Common myeloid progenitor, CD34-positive (primary cell): ENCODE data around the gene KRTAP10-3.
"Not testable (repeated sequence)": the region's sequence is repeated elsewhere in the genome, so short reads cannot be mapped to it uniquely, and the experiment has no call there.

ENCODE experiments used
- CTCF ChIA-PET: fragments of 350-600 bp; sonication (Branson Sonifier 250); formaldehyde crosslinking; loops from one replicate; lab custom pipeline; 2021; ENCODE audit warnings: antibody characterized with exemption; lab: Charles Lee
- POLR2A ChIA-PET: fragments of 350-600 bp; sonication (Branson Sonifier 250); formaldehyde crosslinking; loops from one replicate; lab custom pipeline; 2021; ENCODE audit warnings: antibody characterized with exemption; lab: Charles Lee
- DNase-seq, 3 donors: peaks; one replicate each; pipeline versions ENCODE4 v3.0.0 to v3.0.0-alpha.2; 2013
- H3K27ac ChIP-seq, 2 experiments: 1 replicate in 1 of 2; 2 replicates in 1 of 2; pipeline ENCODE4 v1.7.0; 2013; ENCODE audit warnings: inconsistent platforms in 2 of 2, low read length in 2 of 2, mild to moderate bottlenecking in 2 of 2, low read depth in 1 of 2, moderate library complexity in 1 of 2; ENCODE audit not compliant: severe bottlenecking in 2 of 2, insufficient read depth in 1 of 2, poor library complexity in 1 of 2
- H3K27me3 ChIP-seq, 5 experiments: replicated peaks in 2 of 5; 1 replicate in 3 of 5; 2 replicates in 2 of 5; pipeline versions ENCODE4 v1.6.1 to v1.7.0; 2013; ENCODE audit warnings: low read length in 4 of 5, mild to moderate bottlenecking in 2 of 5, moderate library complexity in 2 of 5, inconsistent platforms in 1 of 5; ENCODE audit not compliant: insufficient read depth in 5 of 5, control insufficient read depth in 4 of 5
- H3K36me3 ChIP-seq, 4 experiments: 1 replicate in 2 of 4; 2 replicates in 2 of 4; pipeline versions ENCODE4 v1.6.1 to v1.7.0; 2013; ENCODE audit warnings: low read length in 3 of 4, control low read depth in 1 of 4, mild to moderate bottlenecking in 1 of 4; ENCODE audit not compliant: control insufficient read depth in 4 of 4, insufficient read depth in 4 of 4
- H3K4me1 ChIP-seq, 4 experiments: 1 replicate in 3 of 4; 2 replicates in 1 of 4; pipeline versions ENCODE4 v1.6.1 to v1.7.1; 2013; ENCODE audit warnings: low read length in 3 of 4, mild to moderate bottlenecking in 3 of 4, control low read depth in 1 of 4, inconsistent platforms in 1 of 4, moderate library complexity in 1 of 4; ENCODE audit not compliant: control insufficient read depth in 4 of 4, insufficient read depth in 4 of 4; ENCODE audit errors: control extremely low read depth in 1 of 4
- H3K4me3 ChIP-seq, 7 experiments: 1 replicate in 4 of 7; 2 replicates in 3 of 7; pipeline versions ENCODE4 v1.5.1 to v1.7.0; 2013; ENCODE audit warnings: mild to moderate bottlenecking in 7 of 7, low read length in 6 of 7, moderate library complexity in 6 of 7, inconsistent platforms in 2 of 7, low read depth in 2 of 7, control low read depth in 1 of 7; ENCODE audit not compliant: insufficient read depth in 4 of 7, control insufficient read depth in 1 of 7; ENCODE audit errors: extremely low read depth in 1 of 7
- H3K9me3 ChIP-seq, 5 experiments: 1 replicate in 4 of 5; 2 replicates in 1 of 5; pipeline versions ENCODE4 v1.6.1 to v1.7.1; 2013; ENCODE audit warnings: low read length in 4 of 5, mild to moderate bottlenecking in 2 of 5, inconsistent platforms in 1 of 5, low read depth in 1 of 5, moderate library complexity in 1 of 5; ENCODE audit not compliant: control insufficient read depth in 4 of 5, insufficient read depth in 2 of 5; ENCODE audit errors: control extremely low read depth in 1 of 5
- WGBS: methylation state at CpG from one replicate; pipeline ENCODE4 v1.1.5; 2013; ENCODE audit not compliant: insufficient coverage; 5-methylcytosine and 5-hydroxymethylcytosine counted together

KRTAP10-3 gene

DNA sequence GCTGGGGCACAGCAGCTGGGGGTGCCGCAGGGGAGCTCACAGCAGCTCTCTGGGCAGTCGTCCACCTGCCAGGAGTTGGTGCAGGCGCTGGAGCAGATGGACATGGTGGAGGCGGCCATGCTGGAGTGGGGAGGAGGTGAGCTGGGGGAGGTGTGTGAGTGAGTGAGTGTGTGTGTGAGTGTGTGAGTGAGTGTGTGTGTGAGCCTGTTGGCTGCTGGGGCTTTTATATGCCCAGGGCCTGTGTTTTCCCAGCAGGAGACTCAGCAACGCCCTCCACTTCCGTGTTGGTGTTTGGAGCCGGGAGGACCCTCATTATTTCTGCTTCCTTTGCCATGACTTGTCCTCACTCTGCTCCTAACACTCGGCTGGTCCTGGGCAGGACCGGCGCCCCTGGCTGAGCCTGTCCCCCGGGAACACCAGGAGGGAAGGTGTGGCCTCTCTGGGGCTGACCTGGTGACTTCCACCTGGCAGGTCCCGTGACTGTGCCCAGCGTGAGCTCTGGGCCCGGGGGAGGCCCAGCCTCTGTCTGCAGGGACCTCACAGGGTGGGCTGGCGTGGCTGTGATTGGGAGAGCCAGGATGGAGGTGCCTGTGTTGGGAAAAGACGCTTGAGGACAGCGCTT lies 7.1 kb downstream of the KRTAP10-3 start, which contains the start of gene KRTAP10-2:
KRTAP10-2 (minus strand) TSS at position 166 of the 622 bp plus-strand sequence; CDS start at position 119, 47 bp downstream.
- H3K27me3 ChIP-seq = peaks cover 0 to 53% (median 8%) of the 10 kb centered on the region in 5 experiments
- H3K9me3 ChIP-seq = peaks cover 3 to 14% (median 5%) of the 10 kb centered on the region in 5 experiments
- WGBS = 87% methylated on average over 14 of the region's 17 CpGs
- no peak within 1 kb of the TSS for H3K4me3 ChIP-seq
- no peaks in the 10 kb centered on the region for H3K36me3 ChIP-seq
- DNase-seq = no peak
- CTCF ChIA-PET = no interaction called here
- POLR2A ChIA-PET = no interaction called here
- H3K4me1 ChIP-seq = no peaks in the 10 kb centered on the region
- no peak within 1 kb of the TSS for H3K27ac ChIP-seq

DNA sequence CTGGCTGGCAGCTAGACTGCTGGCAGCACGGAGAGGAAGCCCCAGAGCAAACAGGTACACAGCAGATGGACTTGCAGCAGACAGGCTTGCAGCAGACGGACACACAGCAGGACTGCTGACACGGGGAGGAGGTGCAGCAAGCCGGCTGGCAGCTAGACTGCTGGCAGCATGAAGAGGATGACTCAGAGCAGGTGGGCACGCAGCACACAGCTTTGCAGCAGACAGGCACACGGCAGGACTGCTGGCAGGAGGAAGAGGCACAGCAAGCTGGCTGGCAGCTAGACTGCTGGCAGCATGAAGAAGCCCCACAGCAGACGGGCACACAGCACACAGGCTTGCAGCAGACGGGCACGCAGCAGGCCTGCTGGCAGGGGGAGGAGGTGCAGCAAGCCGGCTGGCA lies 7.8 kb downstream of the KRTAP10-3 start:
- no peak overlapping the region for H3K27ac ChIP-seq
- 84% methylated on average over 7 of the region's 10 CpGs for WGBS
- H3K4me1 ChIP-seq = no peaks in the 10 kb centered on the region
- POLR2A ChIA-PET = no interaction called here
- H3K27me3 ChIP-seq = peaks cover 0 to 57% (median 8%) of the 10 kb centered on the region in 5 experiments
- H3K36me3 ChIP-seq = no peaks in the 10 kb centered on the region
- CTCF ChIA-PET = no interaction called here
- H3K9me3 ChIP-seq = peaks cover 3 to 14% (median 5%) of the 10 kb centered on the region in 5 experiments
- DNase-seq = no peak
- H3K4me3 ChIP-seq = no peak overlapping the region

DNA sequence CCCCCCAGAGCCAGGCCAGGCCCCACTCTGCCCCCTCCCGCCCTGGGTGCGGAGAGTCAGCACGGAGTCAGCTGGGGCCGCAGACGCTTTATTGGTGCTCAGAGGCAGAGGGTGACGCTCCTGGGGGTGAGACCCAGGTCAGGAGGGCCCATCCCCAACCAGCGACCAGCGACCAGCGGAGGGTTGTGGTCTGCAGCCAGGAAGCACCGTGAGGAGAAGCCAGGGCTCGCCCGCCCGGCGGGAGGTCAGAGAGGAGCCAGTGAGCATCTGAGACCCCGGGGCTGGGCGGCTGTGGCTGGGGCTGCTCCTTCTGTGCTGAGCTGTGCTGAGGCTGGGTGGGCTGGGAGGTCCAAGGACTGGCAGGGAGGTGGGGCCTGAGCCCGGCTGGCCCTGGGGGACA lies 8.3 kb downstream of the KRTAP10-3 start:
- H3K4me3 ChIP-seq, CTCF ChIA-PET, POLR2A ChIA-PET, H3K27ac ChIP-seq, H3K4me1 ChIP-seq, H3K36me3 ChIP-seq, DNase-seq: not testable (repeated sequence)
- Histone ChIP-seq H3K27me3 (peaks cover 0 to 54% (median 6%) of the 10 kb centered on the region in 5 experiments), H3K9me3 (peaks cover 3 to 17% (median 5%) of the 10 kb centered on the region in 5 experiments)
- 17% methylated on average over 6 of the region's 17 CpGs for WGBS

DNA sequence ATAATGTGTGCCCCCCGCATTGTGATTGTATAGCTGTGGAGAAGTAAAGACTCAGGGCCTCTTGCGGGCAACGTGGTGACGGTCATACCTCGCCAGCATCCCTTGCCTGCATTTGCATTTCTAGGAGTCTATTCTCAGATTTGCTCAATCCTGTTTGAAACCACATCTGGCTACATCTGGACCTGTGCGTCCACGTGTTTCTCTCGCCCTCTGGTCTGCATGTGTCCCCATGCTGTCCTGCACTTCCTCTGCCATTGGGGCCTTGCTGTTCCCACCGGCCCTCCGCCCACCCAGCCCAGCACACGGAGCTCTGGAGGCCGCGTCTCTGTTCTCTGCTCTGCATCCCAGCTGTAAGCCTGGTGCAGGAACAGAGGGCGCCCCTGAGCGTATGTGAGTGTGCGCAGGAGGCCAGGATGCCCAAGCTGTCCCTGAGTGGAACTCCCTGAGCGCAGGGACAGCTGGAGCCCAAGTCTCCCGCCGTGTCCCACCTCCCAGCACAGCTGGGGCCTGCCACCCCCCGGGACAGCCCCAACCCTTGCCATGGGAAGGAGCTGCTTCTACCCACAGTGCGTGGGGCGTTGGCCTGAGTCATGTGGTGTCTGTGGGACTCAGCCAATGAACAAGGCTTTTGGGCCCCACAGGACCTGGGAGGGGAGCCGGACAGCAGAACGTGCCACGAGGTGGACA lies 8.9 kb downstream of the KRTAP10-3 start:
- no peak overlapping the region for H3K27ac ChIP-seq
- H3K4me3 ChIP-seq = no peak overlapping the region
- CTCF ChIA-PET = interaction anchor here (0.7 kb wide), 1 partner anchor 43 kb away, joined by 3 read pairs; no protein-coding TSS in a partner anchor
- peaks cover 3 to 18% (median 5%) of the 10 kb centered on the region in 5 experiments for H3K9me3 ChIP-seq
- no peaks in the 10 kb centered on the region for H3K4me1 ChIP-seq
- no peak for DNase-seq
- POLR2A ChIA-PET = no interaction called here
- 83% methylated on average over 21 of the region's 25 CpGs for WGBS
- peaks cover 0 to 54% (median 6%) of the 10 kb centered on the region in 5 experiments for H3K27me3 ChIP-seq
- no peaks in the 10 kb centered on the region for H3K36me3 ChIP-seq

DNA sequence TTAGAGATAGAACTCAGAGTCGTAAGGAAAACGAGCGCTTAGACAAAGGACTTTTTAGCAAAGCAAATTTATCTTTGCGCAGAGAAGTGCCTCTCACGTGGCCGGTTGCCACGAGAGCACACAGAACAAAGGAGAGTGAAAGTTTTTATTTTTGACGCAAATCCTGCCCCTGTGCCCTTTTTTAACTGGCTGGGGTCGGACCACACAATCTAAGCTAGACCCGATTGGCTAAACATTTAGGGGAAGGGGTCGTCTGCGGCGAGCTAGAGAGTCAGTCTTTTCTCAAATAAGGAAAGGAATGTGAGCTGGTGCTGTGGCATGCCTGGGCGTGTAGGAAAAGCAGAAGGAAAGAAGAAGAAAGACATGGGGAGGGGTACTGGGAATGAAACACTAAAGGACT lies 9.7 kb downstream of the KRTAP10-3 start:
- CTCF ChIA-PET = no interaction called here
- POLR2A ChIA-PET = no interaction called here

DNA sequence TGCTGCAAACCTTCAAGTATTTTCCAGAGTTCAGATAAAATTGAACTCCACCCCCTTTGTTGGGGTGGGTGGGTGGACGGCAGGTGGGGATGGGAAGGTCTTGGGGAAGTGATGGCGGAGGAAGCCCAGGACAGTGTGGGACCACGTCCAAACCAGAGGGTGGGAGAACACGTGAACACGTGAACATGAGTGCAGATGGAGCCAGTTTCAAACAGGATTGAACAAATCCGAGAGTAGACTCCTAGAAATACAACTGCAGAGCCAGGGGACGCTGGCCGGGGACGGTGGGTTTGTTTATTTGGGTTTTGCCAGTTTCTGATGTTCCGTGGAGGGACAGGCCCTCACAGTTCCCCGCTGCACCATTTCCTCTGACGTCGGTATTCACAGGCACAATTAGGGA lies 10.2 kb downstream of the KRTAP10-3 start:
- Histone ChIP-seq H3K27me3 (peaks cover 0 to 54% (median 6%) of the 10 kb centered on the region in 5 experiments), H3K4me1 (no peaks in the 10 kb centered on the region), H3K36me3 (no peaks in the 10 kb centered on the region), H3K4me3 (no peak overlapping the region), H3K9me3 (peaks cover 3 to 18% (median 5%) of the 10 kb centered on the region in 5 experiments), H3K27ac (no peak overlapping the region)
- POLR2A ChIA-PET = no interaction called here
- CTCF ChIA-PET = interaction anchor here (1.0 kb wide), 1 partner anchor 11 kb away, joined by 4 read pairs; no protein-coding TSS in a partner anchor
- 90% methylated on average over 10 of the region's 13 CpGs for WGBS
- no peak for DNase-seq

More for the DNA sequence above, 9.7 kb downstream of the KRTAP10-3 start:
- Histone ChIP-seq H3K4me3 (no peak overlapping the region), H3K36me3 (no peaks in the 10 kb centered on the region), H3K27ac (no peak overlapping the region), H3K9me3 (peaks cover 3 to 18% (median 5%) of the 10 kb centered on the region in 5 experiments), H3K27me3 (peaks cover 0 to 54% (median 6%) of the 10 kb centered on the region in 5 experiments), H3K4me1 (no peaks in the 10 kb centered on the region)
- DNase-seq = no peak
- WGBS = 54% methylated on average over 14 of the region's 14 CpGs
